Large intestine (tissue), 3 donors: ENCODE results near the gene GARIN3. TPM values are rescaled to one million over a fixed set of nuclear protein-coding genes. Genes with fewer than 3 reads are reported as not detected.

Experiments
- DNase-seq, 2 donors: peaks; one replicate each; pipeline versions ENCODE4 v3.0.0 to v3.0.0-alpha.2; 2013
- H3K27ac ChIP-seq: one replicate; pipeline ENCODE4 v1.5.1; 2013; ENCODE audit warnings: low read length
- H3K27me3 ChIP-seq: 2 replicates; pipeline ENCODE4 v1.6.1; 2013; ENCODE audit warnings: low read length; ENCODE audit not compliant: control insufficient read depth, insufficient read depth
- H3K36me3 ChIP-seq: 2 replicates; pipeline ENCODE4 v1.6.1; 2013; ENCODE audit warnings: low read length; ENCODE audit not compliant: control insufficient read depth, insufficient read depth
- H3K4me1 ChIP-seq: one replicate; pipeline ENCODE4 v1.6.1; 2013; ENCODE audit warnings: low read length; ENCODE audit not compliant: control insufficient read depth, insufficient read depth
- H3K4me3 ChIP-seq: one replicate; pipeline ENCODE4 v1.5.1; 2013; ENCODE audit warnings: low read length
- H3K9me3 ChIP-seq: one replicate; pipeline ENCODE4 v1.6.1; 2013; ENCODE audit warnings: mild to moderate bottlenecking, low read depth, low read length, moderate library complexity; ENCODE audit not compliant: control insufficient read depth
- WGBS: methylation state at CpG from one replicate; pipeline ENCODE4 v1.1.5; 2013; ENCODE audit warnings: low lambda C conversion rate; ENCODE audit not compliant: insufficient coverage; 5-methylcytosine and 5-hydroxymethylcytosine counted together
- polyA plus RNA-seq: library from polyadenylated mRNA; unstranded; fragments of 120-200 nt; gene quantifications from one replicate; pipeline ENCODE4 v1.2.1, GENCODE V29; 2013

GARIN3 gene
- polyA plus RNA-seq, 1 donor = not detected

DNA sequence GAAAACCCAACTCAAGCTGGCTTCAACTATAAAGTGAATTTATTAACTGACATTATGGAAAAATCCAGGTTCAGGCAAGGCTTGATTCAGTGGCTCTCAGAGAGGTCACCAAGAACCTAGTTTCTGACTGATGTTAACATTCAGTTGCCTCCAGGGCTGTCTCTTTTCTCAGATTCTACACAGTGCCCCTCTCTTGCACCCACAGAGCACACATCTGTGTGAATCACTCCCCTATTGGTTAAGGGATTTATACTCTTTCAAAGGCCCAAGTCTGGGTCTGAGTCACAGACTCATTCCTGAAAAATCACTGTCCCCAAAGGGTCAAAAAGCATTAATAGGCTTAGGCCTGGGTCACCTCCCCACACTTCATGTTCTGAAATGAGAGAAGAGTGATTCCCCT is 51.1 kb downstream of the GARIN3 start:
- DNase-seq = no peak

GRCh38 chr5:157113002-157113401 is 53.1 kb downstream of the GARIN3 start:
- no peak for DNase-seq
- Histone ChIP-seq H3K4me3 (no peak overlapping the region), H3K4me1 (no peaks in the 10 kb centered on the region), H3K9me3 (no peaks in the 10 kb centered on the region), H3K27ac (no peak overlapping the region), H3K36me3 (no peaks in the 10 kb centered on the region), H3K27me3 (no peaks in the 10 kb centered on the region)
- 100% methylated on average over 1 of the region's 5 CpGs for WGBS

More for the DNA sequence above, 51.1 kb downstream of the GARIN3 start:
- Histone ChIP-seq H3K4me3 (no peak overlapping the region), H3K36me3 (no peaks in the 10 kb centered on the region), H3K27ac (no peak overlapping the region), H3K9me3 (no peaks in the 10 kb centered on the region), H3K4me1 (no peaks in the 10 kb centered on the region), H3K27me3 (no peaks in the 10 kb centered on the region)

Other genes with a start within 250 kb of the GARIN3 start
- 1.5 TPM for gene TIMD4, start 203.0 kb downstream of the GARIN3 start, polyA plus RNA-seq
- 0.48 TPM for gene HAVCR1, start 107.1 kb downstream of the GARIN3 start, polyA plus RNA-seq
- gene HAVCR2, start 57.2 kb downstream of the GARIN3 start, polyA plus RNA-seq = 2.3 TPM
- 15.1 TPM for gene MED7, start 23.4 kb downstream of the GARIN3 start, polyA plus RNA-seq
- 1.5 TPM for gene ITK, start 14.6 kb upstream of the GARIN3 start, polyA plus RNA-seq
- gene CYFIP2, start 99.9 kb upstream of the GARIN3 start, polyA plus RNA-seq = 27.9 TPM